Ureter (tissue), 1 donor: ENCODE measurements around the gene CARD9. TPM values are rescaled to one million over a fixed set of nuclear protein-coding genes. Genes with fewer than 3 reads are reported as not detected.
"Not testable (repeated sequence)": the region's sequence is repeated elsewhere in the genome, so short reads cannot be mapped to it uniquely, and the experiment has no call there.

Experiments used
- DNase-seq: peaks from one replicate; pipeline ENCODE4 v3.0.0-alpha.2; 2020; ENCODE audit warnings: low spot score
- total RNA-seq: library from RNA; stranded (reverse); gene quantifications from one replicate; pipeline ENCODE4 v1.2.4, GENCODE V29; 2023
- donor health status: DM: yes; HTN: yes; CAD: no.

Gene CARD9
- total RNA-seq, 1 donor from 2014 or later: 11.5 TPM

DNA sequence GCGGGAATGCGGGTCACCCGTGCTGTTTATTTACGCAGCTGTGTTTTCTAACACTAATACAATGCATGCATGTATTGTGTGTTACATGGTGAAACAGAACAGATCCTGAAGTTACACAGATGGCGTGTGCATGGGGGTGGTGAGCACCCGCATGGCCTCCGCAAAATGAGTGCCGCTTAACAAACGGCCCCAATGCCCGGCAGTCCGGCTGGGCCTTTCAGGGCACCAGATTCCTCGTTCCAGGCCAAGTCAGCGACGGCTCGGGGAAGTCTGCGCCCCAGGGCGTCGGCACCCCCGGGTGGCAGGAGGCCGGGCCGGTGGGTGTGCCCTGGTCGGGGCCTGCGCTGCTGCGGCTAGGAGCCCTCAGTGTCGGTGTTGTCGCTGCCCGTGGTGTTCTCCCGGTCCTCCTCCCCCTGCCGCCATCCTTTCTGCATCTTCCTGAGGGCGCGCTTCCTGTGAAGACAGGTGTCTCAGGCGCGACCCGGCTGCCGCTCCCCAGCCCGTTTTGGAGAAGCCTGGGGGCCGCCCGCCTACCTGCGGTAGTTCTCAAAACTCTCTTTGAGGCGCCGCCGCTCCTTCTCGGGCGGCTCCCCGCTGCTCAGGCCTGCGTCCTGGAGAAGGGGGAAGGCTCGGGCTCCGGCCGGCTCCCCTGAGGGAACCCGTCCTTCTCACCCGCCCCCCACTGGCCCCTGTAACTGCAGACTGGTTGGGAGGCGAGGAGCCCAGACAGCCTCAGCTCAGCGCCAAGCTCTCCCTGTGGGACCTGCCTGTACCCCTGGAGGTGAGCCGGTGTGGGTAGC, 9.3 kb downstream of the CARD9 start:
- DNase-seq: no peak

DNA sequence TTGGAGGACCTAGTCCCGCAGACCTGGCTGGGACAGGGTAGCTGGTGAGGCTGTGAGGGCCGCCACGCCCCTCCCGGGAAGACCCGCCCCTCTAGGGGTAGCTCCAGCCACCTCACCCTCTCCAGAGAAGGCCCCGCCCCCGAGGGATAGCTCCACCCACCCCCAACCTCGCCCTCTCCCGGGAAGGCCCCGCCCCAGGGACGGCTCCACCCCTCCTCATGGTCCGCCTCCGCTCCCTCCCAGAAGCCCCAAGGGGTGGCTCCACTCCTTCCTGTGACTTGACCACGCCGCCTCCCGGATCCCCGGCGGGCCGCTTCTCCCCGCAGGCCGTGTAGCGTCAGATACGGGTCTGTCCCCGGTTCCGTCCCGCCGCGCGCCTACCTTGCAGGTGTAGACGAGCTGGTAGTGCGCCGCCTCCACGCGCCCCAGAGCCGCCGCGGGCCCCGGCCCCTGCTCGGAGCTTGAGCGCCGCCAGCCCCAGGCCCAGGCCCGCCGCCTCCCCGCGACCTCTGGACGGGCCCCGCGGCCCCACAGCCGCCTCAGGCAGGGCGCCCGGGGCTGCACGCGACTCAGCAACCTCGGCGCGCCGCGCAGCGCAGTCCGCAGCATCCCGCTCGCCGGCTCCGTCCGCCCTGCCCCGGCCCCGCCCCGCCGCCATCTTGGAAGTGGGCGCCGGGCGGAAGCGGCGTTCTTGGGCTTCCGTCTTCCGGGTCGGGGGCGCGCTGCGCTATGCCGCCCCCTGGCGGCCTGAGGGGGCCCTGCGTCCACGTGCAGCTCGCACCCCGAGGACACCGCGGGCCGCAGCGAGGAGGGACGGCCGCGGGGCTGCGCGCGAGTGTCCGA, 10.1 kb downstream of the CARD9 start, which contains the start of gene DNLZ:
DNLZ (minus strand) TSS at position 639 of the 843 bp plus-strand sequence; CDS start at position 609, 30 bp downstream.
- peak; percentile 98 for DNase-seq

DNA sequence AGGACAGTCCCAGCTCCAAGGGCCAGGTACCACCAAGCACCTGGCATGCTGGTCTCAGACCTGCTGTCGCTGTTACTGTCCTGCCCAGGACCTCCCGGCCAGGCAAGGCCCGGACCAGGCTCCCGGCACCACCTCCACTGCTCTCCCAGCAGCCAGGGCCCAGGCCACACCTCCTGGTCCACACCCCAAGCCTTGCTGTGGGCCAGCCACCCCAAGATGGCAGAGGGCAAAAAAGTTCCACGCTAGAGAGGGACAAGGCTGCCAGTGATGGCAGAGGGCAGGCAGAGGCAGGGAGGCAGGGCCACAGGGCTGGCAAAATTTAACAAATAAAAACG, 11.1 kb downstream of the CARD9 start:
- DNase-seq: no peak

DNA sequence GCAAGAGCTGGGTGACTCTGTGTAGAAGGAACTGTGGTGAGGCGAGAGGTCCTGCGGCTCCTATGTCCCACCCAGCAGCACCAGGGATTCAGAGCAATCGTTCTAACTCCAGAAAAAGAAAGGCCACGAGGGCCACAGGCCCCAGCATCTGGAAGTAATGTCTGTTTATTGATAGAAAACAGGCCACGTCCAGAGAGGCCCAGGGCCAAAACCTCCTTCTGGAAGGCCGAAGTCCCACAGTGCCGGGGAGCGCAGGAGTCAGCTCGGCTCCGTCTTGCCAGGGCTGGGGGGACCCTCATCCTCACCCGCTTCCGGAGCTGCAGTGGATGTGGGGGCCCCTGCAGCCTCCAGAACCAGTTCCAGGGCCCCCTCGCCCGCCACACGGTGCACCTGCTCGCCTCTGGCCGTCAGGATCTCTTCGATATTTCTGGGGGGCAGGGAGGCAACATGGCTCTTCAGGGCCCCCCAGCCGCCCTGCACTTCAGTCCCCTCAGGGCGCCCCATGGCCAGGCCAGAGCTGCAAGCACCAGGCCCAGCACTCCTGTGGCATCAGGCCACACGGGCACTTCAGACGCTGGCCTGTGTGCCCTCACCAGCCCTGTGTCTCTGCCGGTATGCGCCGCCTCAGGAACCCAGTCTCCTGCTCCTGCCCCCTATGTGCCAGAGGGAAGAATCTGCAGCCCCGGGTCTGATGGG, 11.6 kb downstream of the CARD9 start:
- no peak for DNase-seq

DNA sequence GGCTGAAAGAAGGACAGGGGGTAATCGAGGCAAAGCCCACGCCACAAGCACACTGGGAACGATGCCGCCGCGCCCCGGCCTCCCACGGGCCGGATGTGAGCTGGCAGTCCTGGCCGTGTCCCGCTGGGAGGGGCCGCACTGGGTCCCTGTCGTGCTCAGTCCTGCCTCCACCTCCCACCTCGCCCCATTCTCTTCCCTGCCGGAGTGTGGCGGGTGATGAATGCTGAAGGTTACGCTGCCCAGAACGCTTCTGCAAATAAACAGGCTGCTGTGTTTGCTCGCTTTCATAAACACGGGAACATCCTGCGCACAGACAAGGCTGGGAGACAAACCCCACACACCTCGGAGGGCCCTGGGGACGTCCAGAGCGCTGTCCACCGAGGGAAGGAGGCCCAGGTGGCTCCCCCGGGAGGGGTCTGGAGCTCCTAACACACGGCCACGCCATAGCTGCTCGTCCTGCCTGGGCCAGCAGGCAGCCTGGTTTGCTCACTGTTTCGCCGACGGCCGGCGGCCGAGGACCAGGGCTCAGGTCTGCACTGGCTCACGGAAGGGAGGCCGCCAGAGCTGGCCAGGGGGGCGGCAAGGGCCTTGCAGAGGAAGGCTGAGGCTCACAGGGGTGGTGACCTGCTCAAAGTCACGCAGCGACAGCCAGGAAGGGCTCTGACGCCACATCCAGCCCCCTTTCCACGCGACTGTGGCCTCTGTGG, 12.3 kb downstream of the CARD9 start:
- no peak for DNase-seq

DNA sequence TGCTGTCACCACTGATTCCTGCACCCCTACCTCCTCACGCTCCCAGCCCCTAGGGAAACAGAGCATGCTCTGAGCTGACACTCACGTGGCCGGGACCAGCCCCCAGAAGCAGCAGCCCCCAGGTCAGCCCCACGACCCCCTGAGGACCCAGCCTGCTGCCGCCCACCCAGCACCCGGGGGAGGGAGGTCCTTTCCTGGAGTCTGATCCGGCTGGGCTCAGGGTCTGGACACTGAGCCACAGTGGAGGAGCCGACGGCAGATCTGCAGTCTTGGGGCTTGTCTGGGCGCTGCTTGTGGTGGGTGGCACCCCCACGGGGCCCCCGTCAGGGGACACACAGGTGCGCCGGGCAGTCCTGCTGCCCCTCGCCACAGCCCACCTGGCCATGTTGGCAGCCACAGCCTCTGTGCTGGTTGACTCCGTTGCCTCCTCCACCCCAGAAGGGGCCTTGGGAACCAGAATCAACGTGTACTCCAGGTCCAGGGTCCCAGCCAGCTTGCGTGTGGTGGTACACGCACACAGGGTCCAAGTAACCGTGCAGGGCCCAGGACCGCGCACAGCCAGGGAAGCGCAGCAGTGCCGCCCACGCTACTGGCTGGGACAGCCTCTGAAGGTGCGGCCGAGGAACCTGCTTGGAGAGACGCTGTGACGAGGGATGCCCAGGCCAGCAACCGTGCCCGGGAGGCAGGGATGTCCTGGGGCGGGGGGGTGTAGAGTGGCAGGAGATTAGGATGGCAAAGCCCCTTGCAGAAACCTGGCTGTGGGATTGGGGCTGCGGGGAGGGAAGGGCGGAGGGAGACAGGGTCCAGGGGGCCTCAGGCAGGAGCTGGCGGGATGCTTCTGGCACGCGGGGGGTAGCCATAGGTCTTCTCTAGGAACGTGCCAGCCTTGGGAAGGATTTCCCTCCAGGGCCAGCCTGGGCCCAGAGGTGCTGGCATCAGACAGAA, 13.4 kb downstream of the CARD9 start:
- no peak for DNase-seq

DNA sequence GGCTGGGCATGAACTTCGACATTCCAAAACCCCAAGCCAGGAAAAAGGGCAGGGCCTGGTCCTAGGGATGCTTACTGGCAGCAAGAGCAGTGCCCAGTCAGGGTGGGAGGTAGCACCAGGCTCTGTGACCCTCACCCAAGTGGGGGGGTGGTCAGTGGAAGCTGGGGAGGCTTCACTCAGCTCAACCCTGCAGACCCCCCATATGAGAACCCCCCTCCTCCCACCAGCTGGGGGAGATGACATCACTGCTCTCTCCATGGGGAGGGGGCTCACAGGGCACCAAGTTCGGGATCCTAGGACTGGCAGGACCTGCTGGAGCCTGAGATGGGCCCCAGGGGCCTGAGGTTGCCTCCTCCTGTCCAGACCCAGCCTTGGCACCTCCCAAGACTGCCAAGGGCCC, 14.6 kb downstream of the CARD9 start:
- DNase-seq: no peak

DNA sequence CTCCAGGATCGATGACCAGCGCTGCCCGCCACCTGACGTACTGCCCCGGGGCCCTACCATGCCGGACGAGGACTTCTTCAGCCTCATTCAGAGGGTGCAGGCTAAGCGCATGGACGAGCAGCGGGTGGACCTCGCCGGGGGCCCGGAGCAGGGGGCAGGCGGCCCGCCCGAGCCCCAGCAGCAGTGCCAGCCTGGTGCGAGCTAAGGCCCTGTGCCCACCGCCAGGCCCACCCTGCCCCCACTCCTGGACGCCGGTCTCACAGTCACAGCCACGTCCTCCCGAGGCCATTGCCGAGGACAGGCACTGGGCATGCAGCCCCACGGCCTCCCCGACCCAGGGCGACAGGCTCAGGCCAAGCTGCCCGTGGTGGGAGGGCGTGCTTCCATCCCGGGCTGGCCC, 15.5 kb downstream of the CARD9 start:
- DNase-seq: no peak

DNA sequence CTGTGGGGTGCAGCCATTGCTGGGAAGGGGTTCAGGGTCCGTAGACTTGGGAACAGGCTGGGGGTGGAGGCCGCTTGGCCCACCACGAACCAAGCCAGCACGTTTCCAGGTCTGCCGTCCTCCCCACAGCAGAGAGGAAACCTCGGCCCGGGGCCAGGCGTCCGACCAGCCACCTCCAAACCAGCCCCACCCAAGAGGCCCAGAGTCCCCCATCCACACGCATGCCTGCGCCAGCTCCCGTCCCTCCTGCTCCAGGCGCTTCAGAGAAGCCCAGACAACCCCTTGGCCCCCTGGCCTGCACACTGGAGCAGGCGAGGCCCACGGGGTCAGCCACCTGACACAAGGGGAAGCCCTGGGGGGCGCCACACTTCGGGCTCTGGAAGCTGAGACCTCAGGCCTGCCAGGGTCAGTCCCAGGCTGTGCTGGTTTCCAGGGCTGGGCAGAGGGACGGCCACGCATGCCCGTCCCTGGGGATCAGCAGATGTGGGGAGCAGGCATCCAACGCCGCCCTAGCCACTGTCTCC, 16.2 kb downstream of the CARD9 start:
- no peak for DNase-seq

DNA sequence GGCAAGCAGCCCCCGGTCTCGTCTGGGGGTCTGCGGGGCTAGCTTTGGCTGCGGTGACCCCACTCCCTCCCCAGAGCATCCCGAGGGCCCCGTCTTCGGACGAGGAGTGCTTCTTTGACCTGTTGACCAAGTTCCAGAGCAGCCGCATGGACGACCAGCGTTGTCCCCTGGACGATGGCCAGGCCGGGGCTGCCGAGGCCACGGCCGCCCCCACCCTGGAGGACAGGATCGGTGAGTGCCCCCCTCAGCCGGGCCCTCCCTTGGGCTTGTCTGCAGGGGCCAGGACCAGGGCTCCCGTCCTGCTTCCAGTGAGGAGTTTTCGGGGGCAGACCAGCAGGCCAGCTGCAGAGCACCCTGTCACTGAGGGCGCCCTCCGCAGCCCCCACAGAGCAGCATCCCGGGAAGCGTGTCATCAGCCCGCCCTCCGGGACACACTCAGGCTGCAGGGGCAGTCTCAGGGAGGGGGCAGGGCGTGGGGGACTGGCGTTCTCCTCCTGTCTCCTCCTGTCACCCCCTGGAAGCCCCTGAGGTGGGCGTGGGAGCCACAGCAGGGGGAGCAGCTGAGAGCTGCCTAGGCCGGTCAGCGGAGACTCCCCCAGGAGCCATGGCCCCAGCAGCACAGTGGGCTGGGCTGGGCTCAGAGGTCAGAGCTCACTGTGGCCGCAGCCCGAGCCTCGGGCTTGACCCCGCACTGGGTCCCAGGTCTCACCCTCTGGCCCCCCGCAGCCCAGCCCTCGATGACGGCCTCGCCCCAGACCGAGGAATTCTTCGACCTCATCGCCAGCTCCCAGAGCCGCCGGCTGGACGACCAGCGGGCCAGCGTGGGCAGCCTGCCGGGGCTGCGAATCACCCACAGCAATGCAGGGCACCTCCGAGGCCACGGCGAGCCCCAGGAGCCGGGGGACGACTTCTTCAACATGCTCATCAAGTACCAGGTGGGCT, 17.6 kb downstream of the CARD9 start:
- DNase-seq: no peak

DNA sequence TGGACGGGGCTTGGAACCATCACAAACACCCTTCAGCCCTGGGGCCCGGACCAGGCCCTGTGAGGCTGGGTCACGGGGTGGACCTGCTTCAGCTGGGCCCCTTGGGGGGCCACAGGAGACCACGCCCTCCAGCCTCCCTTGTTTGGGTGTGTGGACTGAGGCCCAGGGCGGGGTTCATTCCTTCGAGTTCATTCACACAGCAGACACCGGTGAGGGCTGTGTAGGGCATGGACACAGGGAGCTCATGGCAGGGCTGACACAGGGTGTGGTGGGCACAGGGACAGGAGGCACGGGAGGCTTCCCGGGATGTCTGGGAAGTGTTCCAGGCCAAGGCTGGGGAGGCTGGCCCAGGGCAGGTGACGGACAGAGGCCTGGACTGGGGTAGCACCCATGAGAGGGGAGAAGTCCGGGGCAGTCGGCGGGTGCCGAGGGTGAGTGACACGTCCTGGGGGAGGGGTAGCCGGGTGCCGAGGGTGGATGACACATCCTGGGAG, 18.8 kb downstream of the CARD9 start:
- no peak for DNase-seq

DNA sequence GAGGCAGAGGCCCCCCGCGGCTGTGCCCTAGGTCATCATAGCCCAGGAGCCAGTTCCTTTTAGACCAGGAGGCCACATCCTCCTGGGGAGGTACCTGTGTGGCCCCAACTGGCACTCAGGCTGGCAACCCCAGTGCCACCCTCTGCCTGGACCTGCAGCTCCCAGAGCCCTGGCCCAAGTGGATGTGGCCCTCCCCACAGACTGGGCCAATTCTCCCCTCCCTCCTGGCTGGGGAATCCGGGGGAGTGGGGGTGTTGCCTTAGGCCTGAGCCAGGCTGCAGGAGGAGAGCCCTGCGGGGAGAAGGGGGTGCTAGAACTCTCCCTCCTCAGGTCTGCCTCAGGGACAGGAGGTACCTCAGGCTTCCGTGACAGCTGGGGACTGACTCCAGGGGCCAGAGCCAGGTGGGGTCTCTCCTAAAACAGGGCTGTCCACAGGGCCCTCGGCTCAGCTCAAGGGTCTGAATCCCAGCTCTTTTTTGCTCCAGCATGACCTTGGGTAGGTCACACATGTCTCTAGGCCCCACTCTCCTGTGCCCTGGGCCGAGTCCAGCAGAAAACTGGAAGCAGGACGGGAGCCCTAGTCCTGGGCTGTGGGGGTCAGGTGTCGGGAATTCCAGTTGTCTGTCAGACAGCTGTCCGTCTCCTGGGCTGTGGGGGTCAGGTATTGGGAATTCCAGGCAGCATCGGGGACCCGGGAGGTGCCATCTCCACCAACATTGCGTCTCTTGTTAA, 19.5 kb downstream of the CARD9 start:
- no peak for DNase-seq

DNA sequence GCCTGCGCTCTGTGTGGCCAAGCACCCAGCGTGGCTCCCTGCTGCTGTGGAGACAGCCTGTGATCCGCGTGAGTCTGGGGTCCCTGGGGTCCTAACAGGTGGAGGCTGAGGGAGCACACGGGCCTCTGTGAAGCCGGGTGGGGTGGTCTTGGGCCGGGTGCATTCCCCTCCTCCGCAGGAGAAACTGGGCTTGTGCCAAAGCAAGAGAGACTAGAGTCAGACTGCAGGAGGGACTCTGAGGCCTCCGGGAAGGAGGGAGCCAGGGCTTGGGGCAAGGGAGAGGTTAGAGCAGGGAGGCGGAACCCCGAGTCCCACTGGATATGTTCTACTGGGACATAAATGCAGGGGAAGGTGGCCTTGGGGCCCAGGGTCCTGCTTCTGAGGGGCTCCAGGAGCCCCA, 20.4 kb downstream of the CARD9 start:
- no peak for DNase-seq

DNA sequence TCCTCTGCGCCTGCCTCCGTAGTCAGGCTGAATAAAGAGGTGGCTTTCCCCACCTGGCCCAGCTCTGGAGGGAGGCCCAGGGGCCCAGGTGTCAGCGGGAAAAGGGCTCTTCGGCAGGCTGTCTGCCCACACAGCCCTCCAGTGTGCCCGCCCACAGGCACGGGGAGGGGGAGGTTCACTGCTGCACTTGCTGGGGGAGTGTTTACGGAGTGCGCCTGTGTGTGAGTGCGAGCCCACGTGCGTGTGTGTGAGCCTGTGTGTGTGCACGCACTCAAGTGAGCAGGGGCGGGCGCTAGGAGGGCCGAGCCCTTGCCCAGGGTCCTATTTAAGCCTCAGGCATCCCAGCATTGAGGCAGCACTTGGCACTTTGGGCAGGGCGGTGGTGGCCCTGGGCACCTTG, 20.8 kb downstream of the CARD9 start:
- DNase-seq: no peak

DNA sequence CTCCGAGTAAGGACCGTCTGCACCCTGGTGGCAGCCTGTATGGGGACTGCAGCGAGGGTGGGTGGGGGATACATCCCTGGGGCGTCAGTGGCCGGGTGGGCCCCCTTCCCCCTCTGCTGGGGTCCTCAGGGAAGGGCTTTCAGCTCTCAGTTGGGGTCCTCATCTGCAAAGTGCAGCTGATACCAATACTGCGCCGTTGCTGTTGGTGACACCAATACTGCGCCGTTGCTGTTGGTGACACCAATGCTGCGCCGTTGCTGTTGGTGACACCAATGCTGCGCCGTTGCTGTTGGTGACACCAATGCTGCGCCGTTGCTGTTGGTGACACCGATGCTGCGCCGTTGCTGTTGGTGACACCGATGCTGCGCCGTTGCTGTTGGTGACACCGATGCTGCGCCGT, 21.6 kb downstream of the CARD9 start:
- not testable (repeated sequence) for DNase-seq

DNA sequence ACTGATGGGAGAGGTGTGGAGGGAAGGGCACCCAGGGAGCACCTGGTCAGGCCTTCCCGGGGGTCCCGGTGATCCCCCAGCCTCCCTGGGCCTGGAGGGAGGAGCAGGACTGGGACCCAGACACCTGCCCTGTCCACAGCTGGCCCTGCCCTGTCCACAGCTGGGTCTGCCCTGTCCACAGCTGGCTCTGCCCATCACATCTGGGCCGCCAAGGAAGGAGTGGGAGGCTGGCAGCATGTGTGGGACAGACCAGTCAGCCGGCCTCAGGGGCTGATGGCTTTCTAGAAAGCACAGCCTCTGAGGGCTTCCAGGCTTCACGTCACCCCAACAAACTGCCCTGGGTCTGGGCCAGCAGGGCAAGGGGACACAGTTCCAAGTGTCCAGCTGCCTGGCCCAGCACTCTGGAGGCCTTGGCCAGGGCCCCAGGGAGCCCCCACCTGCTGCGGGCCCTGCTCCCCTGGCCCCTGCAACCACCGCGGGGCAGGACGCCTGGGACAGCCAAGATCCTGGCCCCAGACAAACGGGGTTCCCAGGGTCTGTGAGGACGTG, 22.1 kb downstream of the CARD9 start:
- DNase-seq: no peak

DNA sequence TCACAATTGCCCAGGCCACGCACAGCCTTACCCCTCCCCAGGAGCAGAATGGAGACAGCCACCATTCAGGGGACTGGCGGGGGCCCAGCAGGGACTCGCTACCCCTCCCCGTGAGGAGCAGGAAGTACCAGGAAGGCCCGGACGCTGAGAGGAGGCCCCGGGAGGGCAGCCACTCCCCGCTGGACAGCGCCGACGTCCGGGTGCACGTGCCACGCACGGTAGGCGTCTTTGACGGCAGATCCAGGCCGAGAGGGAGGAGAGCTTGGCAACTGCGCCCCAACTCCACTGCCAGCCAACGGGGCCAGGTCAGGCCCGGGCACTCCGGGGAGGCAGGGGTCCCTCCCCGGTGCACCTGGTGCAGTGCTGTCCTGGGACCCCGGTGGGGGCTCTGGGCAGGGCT, 23.9 kb downstream of the CARD9 start:
- no peak for DNase-seq

DNA sequence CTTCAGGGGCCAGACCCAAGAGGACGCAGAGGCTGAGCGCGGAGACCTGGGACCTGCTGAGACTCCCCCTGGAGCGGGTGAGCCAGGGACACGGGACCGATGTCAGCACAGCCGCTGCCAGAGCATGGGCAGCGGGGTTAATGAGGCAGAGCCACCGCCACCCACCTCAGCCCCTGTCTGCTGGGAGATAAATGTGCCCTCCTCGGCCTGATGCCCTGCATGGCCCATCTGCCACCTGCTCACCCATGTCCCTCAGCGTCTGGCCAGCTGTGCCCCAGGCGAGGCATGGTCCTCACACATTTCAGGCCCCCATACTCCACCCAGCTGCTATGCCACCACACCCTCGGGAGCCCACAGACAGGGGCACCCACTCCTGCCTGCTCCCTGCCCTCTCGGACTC, 24.8 kb downstream of the CARD9 start:
- DNase-seq: no peak
